ENCODE measurements around the gene RASA1.
"Not testable (repeated sequence)": the region's sequence is repeated elsewhere in the genome, so short reads cannot be mapped to it uniquely, and the experiment has no call there.

- not testable (repeated sequence) for TF ChIP-seq CTCF, POLR2A (IDR thresholded peaks at IDR 0.05)
Measured at GRCh38 chr5:87287266-87287665, 19.6 kb downstream of the RASA1 start.
